ENCODE measurements around the gene FBXO48.
A peak's percentile ranks its signal among the peaks of the same experiment; 100 is the strongest.
"Not testable (repeated sequence)": the region's sequence is repeated elsewhere in the genome, so short reads cannot be mapped to it uniquely, and the experiment has no call there.

Gene FBXO48

GRCh38 chr2:68467077-68467960 is at the start of gene FBXO48, which contains the start of gene APLF:
Gene FBXO48 (minus strand): TSS chr2:68467294. CDS start chr2:68465145, 2,149 bp downstream.
Gene APLF (plus strand): TSS chr2:68467585. CDS start chr2:68467732, 147 bp downstream.
- peak; percentile 99 for DNase-seq (ENCODE audit: low read depth)

GRCh38 chr2:68516051-68516955 is 49.2 kb upstream of the FBXO48 start:
- DNase-seq (ENCODE audit: low read depth) = no peak

GRCh38 chr2:68514316-68514929 is 47.3 kb upstream of the FBXO48 start:
- DNase-seq (ENCODE audit: low read depth) = no peak

- DNase-seq (ENCODE audit: low read depth) = no peak
These were observed 45.9 kb upstream of the FBXO48 start for GRCh38 chr2:68512966-68513365.

- DNase-seq (ENCODE audit: low read depth) = no peak
These were observed 45.2 kb upstream of the FBXO48 start for GRCh38 chr2:68512326-68512725.

GRCh38 chr2:68506170-68506569 is 39.1 kb upstream of the FBXO48 start:
- no peak for DNase-seq (ENCODE audit: low read depth)

- DNase-seq (ENCODE audit: low read depth) = no peak
These were observed 38.6 kb upstream of the FBXO48 start for GRCh38 chr2:68505603-68506159.

GRCh38 chr2:68501768-68502167 is 34.7 kb upstream of the FBXO48 start:
- DNase-seq (ENCODE audit: low read depth) = no peak

GRCh38 chr2:68500649-68501048 is 33.6 kb upstream of the FBXO48 start:
- no peak for DNase-seq (ENCODE audit: low read depth)

GRCh38 chr2:68499133-68499532 is 32.0 kb upstream of the FBXO48 start:
- DNase-seq (ENCODE audit: low read depth) = no peak

GRCh38 chr2:68491582-68491981 is 24.5 kb upstream of the FBXO48 start:
- no peak for DNase-seq (ENCODE audit: low read depth)

GRCh38 chr2:68489282-68489681 is 22.2 kb upstream of the FBXO48 start:
- no peak for DNase-seq (ENCODE audit: low read depth)

- not testable (repeated sequence) for DNase-seq (ENCODE audit: low read depth)
These were observed 21.5 kb upstream of the FBXO48 start for GRCh38 chr2:68488605-68489004.

GRCh38 chr2:68487773-68488355 is 20.8 kb upstream of the FBXO48 start:
- DNase-seq (ENCODE audit: low read depth) = no peak

- DNase-seq (ENCODE audit: low read depth) = no peak
These were observed 15.9 kb upstream of the FBXO48 start for GRCh38 chr2:68483011-68483410.

- DNase-seq (ENCODE audit: low read depth) = no peak
These were observed 15.3 kb upstream of the FBXO48 start for GRCh38 chr2:68482296-68482820.

GRCh38 chr2:68478688-68479087 is 11.6 kb upstream of the FBXO48 start:
- DNase-seq (ENCODE audit: low read depth) = no peak

GRCh38 chr2:68476454-68476853 is 9.4 kb upstream of the FBXO48 start:
- no peak for DNase-seq (ENCODE audit: low read depth)

- DNase-seq (ENCODE audit: low read depth) = no peak
These were observed 8.5 kb upstream of the FBXO48 start for GRCh38 chr2:68475576-68475975.

- DNase-seq (ENCODE audit: low read depth) = no peak
These were observed 8.0 kb upstream of the FBXO48 start for GRCh38 chr2:68475110-68475509.

- DNase-seq (ENCODE audit: low read depth) = no peak
These were observed 5.8 kb upstream of the FBXO48 start for GRCh38 chr2:68472796-68473414.

Measured in stimulated activated CD8-positive, alpha-beta memory T cell treated with anti-CD3 and anti-CD28 coated beads, Interleukin-15, amount 100 ng/mL, for 1 hour (primary cell).